Forelimb muscle (tissue), 1 donor: ENCODE data around the gene ERBB3. TPM values are rescaled to one million over a fixed set of nuclear protein-coding genes. Genes with fewer than 3 reads are reported as not detected.
"Not testable (repeated sequence)": the region's sequence is repeated elsewhere in the genome, so short reads cannot be mapped to it uniquely, and the experiment has no call there.

ENCODE experiments used
- DNase-seq: peaks from one replicate; pipeline ENCODE4 v3.0.0-alpha.2; 2013; ENCODE audit warnings: low read depth
- polyA plus RNA-seq: library from polyadenylated mRNA; unstranded; fragments of 120-200 nt; gene quantifications from one replicate; pipeline ENCODE4 v1.2.1, GENCODE V29; 2013; ENCODE audit not compliant: insufficient read length

The ERBB3 gene
- polyA plus RNA-seq, 1 donor = 187 TPM

DNA sequence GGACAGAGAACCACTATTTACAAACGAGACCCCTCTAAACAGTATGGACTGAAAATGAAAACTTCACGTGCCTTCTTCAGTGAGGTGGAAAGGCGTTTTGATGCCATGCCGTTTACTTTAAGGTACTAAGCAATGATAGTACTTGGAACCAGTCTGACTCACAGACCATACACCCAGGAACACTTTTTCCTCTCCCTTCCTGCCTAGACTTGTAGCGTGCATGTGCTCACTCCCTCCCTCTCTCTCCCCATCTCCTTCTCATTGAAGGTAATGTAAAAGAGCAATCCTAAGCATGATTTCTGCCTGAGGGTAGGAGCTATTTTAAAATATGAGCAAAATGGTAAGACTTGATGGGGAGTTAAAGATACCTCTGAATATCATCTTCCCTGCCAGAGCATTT, 30.6 kb downstream of the ERBB3 start:
- no peak for DNase-seq

DNA sequence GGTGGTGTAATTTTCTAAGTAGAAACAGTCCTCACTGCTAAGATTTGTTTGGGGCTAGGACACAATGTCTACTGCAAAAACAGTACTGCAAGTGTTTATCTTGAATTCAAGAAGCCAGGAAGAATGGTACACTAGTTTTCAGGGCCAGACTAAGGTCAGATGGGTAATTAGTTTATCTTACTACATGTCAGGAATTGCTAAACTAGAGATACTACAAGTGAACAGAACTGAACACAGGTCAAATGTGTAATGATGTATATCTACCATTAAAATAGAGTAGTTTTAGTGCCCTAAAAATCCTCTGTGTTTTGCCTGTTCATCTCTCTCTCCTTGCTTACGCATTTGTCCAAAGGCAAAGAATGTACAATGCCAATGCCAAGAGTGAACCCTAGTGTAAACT, 34.1 kb downstream of the ERBB3 start:
- no peak for DNase-seq

DNA sequence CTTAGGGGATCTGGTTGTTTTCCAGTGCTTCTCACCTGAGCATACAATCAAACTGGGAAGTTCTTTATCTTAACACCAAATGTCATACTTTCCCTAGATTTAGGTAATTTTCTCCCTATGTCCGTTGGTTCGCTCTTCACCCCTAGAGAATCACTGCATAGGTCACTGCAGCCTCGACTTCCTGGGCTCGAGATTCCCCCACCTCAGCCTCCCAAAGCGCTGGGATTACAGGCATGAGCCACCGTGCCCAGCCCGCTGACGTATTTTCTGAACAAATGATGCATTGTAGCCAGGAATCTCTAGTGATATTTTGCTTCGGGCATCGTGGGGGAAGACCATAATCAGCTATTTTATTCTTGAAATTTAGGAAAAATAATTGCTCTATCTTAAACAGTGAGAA, 35.4 kb downstream of the ERBB3 start:
- DNase-seq = no peak

DNA sequence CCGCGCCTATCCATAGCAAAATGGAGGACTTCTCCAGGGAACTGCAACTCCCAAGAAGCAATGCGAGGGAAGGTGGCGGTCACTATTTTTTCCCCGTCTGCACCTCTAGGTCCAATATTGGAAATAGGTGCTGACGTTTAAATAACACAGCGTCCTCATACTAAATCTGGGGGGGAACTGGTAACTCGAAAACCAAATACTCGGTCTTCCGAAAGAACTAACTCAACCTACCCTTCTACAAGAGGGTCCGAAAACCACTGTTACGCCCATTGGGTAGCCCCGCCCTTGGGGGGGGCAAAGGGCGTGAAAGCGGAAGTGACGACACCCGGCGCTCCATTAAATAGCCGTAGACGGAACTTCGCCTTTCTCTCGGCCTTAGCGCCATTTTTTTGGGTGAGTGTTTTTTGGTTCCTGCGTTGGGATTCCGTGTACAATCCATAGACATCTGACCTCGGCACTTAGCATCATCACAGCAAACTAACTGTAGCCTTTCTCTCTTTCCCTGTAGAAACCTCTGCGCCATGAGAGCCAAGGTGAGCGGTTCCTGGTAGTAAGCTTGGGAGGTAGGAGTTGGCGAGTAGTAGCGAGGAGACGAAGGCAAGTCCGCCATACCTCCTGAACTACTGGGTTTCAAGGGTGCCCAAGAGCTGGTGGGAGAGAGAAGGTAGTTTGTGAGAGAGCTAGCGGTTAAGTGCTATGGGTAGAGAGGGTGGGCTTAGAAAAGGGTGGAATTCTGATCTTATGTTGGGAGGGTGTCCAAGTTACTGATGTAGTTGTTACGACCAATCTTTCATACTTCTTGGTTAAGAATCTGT, 36.5 kb downstream of the ERBB3 start, which contains the start of gene RPL41:
RPL41 (plus strand) TSS at position 367 of the 815 bp plus-strand sequence.
- peak; percentile 90 for DNase-seq

DNA sequence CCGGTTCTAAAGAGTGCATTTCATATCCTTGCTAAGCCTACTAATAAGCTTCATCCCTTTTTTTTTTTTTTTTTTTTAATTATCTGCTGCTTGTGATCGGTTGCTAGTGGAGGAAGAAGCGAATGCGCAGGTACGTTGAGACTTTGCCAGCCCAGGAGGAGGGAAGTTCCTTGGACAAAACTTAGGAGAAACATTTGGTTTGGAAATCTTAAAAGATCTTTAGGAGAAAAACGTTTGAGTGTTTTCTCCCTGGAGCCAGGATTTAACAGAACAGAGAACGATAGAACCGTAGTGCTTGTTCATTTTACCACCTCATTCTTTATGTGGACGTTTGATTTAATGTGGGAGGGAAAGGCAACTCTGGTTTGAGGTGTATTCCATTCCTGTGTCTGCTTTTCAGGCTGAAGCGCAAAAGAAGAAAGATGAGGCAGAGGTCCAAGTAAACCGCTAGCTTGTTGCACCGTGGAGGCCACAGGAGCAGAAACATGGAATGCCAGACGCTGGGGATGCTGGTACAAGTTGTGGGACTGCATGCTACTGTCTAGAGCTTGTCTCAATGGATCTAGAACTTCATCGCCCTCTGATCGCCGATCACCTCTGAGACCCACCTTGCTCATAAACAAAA, 37.2 kb downstream of the ERBB3 start:
- not testable (repeated sequence) for DNase-seq

DNA sequence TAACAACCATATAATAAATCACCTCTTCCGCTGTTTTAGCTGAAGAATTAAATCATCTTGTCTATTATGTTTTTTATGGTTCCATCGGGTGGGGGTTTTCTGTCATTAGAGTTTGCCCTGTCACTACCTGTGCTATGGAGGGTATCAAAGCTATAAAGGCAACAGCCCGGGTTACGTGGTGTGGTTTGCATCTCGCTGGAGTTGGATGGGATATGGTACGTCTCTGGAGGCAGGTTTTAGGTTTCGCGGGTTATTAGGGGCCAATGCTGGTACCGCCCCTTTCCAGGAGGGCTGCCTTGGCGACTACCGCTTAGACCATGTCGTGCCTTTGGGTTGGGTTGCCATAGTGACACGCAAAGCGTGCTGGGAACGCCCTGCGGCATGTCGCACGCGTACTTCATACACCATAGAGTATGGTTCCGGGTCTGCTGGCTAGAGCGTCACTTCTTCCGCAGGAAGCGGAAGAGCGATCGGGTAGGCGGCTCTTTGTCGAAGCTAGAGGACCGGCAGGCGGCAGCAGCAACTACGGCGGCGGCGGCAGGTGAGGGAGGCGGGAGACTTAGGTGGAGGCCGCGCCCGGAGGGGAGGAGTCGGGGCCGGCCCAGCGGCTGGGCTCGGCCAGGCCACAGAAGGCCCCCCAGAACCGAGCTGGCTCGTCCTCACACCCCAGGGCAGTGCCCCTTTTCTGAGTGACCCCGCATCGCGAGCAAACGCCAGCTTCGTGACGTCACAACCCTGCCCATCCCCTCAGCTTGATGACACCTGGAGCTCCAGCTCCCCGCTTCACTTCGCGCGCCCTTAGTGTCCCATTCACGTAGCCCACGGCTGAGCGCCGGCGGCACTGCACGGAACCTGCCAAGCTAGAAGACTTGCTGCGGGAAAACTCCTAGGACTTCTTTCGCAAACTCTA, 38.1 kb downstream of the ERBB3 start, which contains the start of gene ZC3H10:
ZC3H10 (plus strand) TSS at position 489 of the 910 bp plus-strand sequence. CDS start 2,297 bp downstream, outside the sequence.
- peak; percentile 99 for DNase-seq

DNA sequence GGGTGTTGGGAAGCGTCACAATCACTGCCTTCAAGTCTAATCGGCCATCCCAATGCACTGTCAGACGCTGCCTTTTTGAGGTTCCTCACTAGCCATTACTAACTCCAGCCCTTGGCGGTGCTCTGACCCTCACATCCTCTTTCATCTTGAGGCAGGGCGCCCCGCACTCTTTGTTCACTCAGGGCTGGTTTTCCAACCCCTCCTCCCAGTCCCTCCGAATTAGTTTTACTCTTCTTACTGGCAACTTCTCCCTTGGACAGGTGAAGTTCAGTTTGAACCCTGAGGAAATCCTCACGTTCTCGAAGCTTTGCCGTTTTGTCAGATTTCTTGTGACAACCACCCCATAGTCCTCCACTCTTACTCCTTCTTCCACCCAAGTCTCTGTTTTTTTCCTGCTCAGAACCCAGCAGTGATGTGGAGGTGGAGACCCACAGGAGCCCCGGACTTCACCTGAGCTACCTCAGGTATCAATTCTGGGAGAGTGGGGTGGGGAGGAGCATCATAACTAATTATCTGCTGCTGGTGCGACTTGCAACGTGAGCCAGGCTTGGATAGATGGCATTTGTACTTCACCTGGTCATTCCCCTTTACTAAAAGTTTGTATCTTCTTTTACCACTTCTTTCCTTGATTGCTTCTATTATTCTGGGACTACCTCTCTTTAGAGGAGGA, 38.9 kb downstream of the ERBB3 start:
- no peak for DNase-seq

DNA sequence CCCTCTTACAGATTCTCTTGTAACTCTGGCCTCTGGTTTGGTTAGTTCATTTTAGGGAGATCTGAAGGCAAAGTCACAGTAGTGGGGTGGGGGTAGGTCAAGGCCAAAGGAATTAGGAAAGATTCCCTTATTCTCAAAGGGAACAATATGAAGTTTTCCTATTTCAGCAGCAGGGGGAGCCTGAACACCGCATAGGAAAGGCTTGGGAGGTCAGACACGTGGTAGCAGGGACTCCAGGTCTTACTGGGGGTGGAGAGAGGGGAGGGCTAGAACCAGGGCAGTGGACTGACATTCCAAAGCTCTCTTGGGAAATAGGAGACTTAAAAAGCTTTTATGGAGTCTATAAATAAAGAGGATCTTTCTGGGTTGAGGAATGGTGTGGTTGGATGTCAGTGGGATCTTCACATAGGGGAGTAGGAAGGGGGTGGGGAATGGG, 39.4 kb downstream of the ERBB3 start:
- no peak for DNase-seq

DNA sequence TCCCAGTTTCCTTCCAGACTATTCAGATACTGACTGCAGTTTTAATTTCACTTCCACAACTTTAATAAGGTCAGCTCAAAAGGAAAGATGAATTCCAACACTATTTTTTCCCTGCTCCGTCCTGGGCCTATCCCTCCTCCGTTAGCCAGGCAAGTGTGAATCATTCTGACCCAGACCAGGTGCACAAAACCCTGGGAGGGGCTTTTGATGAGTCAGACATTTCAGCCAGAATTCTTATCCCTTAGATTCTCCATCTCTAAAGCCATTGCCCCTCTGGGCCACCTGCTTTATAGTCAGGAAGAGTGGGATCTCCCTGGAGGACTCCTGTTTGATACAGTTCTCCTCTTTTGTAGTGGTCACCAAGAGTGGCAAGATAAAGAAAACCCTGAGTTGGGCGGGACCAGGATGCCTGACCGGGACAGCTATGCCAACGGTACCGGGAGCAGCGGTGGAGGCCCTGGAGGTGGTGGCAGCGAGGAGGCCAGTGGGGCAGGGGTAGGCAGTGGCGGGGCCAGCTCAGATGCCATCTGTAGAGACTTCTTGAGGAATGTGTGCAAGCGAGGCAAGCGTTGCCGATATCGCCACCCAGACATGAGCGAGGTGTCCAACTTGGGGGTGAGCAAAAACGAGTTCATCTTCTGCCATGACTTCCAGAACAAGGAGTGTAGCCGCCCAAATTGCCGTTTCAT, 40.3 kb downstream of the ERBB3 start:
- DNase-seq = no peak

DNA sequence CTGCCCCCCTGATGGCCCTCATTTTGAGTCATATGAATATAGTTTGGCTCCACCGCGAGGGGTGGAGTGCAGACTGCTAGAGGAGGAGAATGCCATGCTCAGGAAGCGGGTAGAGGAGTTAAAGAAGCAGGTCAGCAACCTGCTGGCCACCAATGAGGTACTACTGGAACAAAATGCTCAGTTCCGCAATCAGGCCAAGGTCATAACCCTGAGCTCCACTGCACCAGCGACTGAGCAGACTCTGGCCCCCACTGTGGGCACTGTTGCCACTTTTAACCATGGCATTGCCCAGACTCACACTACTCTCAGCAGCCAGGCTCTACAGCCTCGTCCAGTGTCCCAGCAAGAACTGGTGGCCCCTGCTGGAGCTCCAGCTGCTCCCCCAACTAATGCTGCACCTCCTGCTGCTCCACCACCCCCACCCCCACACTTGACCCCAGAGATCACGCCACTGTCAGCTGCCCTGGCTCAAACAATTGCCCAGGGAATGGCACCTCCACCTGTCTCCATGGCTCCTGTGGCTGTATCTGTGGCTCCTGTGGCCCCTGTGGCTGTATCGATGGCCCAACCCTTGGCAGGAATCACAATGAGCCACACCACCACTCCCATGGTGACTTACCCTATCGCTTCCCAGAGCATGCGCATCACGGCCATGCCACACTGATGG, 41.4 kb downstream of the ERBB3 start:
- DNase-seq = no peak

DNA sequence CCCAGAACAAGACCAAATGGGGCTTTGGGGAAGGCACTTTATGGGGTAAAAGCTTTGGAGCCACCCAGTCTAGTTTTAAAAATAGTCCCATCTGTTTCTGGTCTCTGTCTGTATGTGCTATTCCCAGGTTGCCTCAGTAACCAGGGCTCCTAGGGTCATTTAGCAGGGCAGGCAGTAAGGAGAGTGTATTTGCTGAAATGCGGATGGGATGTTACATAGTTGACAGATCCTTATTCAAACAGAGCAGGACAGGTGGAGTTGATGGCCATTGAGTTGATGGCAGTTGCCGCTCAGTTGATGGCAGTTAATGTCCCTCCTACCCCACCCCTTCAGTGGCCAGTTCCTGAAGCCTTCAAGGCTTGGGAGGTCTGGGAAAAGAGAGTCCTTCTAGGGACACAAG, 42.7 kb downstream of the ERBB3 start:
- DNase-seq = no peak

DNA sequence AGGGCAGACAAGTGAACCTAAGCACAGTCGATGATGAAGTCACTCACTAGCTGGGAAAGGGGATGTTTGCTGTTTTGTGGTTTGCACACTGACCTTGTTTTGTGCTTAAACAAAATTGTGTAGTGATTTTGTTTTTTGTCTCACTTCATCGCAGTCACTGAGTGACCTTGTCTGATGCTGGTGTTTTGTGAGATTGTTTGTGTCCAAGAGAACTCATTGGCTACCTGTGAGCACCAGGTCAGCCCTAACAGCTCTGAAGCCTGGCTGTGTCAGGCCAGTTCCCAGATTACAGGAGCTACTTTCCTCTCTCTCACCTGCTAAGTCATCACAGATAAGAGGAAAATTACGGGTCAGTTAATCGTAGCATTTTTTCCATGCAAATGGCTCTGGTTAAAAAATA, 44.2 kb downstream of the ERBB3 start:
- DNase-seq = no peak

DNA sequence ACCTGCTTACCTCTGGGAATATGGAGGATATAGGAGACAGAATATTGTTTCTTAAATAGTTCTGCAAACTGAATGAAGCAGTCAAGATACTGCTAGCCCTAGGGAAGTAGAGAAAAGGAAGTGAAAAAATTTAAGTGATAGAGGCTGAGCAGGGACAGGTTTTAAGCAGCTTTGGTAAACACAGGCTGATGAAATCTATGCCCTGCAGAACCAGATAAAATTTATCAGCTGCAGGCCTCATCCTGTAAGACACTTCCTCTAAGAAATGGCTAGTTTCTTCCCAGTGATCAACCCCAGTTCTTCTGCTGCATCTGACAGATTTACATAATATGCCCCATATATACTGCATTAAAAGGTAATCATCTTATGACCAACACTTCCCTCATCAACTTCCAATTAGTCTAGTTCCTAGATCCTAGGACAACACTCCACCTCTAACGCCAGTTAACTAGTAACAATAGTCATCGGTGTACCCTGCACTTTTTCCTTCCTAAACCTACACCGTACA, 46.8 kb downstream of the ERBB3 start:
- no peak for DNase-seq

DNA sequence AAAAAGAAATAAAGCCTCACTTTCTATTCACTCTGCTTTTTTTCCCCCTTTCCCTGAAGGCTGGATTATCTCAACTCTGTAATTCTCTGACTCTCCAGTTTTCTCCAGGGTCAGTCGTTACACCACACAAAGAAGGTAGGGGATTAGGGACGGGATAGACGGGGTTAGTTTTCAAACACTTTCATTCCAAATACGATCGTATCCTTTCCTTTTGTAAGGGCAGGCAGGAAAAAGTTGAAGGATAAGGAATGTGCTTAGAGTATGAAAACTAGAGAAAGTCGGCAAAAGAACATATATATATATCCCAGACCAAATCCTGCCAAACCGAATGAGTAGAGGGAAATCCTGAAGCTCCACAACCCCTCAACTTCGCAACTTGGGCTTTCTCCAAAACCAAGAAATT, 47.5 kb downstream of the ERBB3 start:
- no peak for DNase-seq

DNA sequence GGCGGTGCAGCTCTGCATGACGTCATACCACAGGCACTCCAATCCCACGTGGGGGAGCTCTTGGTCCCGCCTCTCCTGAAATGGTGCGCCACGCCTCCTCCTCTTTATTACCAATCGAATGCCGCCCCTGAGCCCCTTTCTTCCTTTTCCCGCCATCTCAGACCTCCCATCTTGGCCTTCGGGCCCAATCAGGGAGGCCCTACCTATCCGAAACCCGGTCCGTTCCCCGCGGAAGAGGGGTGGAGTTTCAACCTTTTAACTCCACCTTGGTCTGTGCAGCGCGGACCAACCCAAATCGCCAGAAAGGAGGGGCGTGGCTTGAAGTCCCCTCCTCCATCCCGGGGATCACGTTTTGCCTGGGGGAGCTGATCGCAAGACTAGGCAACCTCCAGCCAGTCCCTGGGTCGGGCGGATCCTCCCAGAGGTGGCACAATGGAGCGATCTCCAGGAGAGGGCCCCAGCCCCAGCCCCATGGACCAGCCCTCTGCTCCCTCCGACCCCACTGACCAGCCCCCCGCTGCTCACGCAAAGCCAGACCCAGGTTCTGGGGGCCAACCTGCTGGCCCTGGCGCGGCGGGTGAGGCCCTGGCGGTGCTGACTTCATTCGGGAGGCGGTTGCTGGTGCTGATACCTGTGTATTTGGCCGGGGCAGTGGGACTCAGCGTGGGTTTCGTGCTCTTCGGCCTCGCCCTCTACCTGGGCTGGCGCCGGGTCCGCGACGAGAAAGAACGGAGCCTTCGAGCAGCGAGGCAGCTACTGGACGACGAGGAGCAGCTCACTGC, 48.1 kb downstream of the ERBB3 start, which contains the start of gene ESYT1:
ESYT1 (plus strand) TSS at position 380 of the 782 bp plus-strand sequence; CDS start at position 433, 53 bp downstream.
- DNase-seq = peak; percentile 99

DNA sequence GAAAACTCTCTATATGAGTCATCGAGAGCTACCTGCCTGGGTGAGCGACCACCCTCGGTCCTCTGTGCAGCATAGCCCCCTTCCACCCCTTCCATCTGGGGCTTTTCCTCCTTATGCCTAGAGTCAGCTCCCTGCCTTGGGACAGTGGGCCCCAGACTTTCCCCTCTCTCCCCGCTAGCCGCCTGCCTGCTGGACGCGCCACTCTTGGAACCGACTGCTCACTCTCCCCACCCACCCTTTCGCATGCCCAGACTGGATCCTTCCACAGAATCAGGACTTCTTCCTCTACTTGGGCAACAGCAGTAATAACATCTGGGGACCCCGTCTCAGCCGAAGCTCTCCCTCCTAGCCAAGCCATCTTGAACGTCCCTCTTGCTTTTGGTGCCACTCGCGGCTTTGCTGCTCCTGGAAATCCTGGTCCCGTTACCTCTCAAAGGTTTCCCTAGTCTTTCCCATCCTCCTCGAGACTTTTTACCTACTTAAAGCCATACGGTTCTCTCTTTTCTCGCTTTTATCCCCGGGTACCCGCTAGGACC, 48.8 kb downstream of the ERBB3 start:
- DNase-seq = no peak

DNA sequence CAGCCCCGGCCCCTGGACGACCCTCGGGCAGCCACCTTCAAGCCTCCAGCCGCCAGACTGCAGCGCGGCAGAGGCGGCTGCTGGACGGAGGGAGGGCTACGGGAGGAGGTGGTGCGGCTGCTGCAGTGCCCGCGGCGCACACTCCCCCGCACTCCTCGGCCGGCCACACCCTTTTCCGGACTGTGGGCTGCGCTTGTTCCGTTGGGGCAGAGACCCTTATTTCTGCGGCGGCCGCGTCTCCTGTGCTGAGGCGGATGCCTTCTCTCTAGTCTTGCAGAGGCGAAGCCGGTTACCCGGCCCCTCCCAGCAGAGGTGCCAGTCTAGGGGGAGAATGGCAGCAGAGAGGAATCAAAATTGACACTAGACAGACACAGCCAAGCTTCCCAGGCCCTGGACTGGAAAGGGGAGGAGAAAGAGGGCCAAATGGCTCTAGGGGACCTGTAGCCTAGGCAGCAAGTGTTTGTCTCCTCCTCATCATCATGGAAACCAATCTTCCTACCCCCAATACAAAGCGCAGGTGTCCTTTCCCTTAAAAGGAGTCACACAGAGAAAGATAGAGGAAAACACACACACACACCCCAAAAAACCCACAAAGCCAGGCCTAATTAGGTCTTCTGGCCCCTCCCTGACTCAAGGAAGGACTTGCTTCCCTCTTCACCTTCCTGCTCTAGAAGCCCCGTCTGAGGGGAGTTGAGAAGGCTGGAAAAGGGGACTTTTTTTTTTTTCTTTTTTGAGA, 49.4 kb downstream of the ERBB3 start:
- DNase-seq = no peak

DNA sequence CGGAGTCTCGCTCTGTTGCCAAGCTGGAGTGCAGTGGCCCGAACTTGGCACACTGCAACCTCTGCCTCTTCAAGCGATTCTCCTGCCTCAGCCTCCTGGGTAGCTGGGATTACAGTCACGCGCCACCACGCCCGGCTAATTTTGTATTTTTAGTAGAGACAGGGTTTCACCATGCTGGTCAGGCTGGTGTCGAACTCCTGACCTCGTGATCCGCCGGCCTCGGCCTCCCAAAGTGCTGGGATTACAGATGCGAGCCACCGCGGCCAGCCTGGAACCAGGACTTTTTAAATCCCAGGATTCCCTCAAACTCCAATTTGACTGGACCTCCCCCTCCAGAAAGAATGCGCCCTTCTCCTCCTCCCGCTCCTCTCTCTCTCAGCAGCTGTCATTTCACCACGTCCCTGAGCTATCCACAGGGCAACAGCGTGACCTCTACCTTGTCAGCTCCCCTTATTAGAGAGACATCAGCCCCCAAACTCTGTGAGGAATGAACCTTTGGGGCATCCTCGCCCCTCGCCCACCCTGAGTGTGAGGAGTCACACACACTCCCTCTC, 50.1 kb downstream of the ERBB3 start:
- no peak for DNase-seq
